Small intestine (tissue), 7 donors: Measurements from ENCODE around the gene SPEG. TPM values are rescaled to one million over a fixed set of nuclear protein-coding genes. Genes with fewer than 3 reads are reported as not detected.
A peak's percentile ranks its signal among the peaks of the same experiment; 100 is the strongest.

Experiments
- DNase-seq, 2 donors: peaks; one replicate each; pipeline versions ENCODE4 v3.0.0 to v3.0.0-alpha.2; 2013
- FAIRE-seq: peaks from 2 replicates; lab custom pipeline; 2012; peaks lifted over from hg19 to GRCh38; lab: Jason Lieb, UNC
- H3K27ac ChIP-seq, 3 donors: one replicate each; pipeline ENCODE4 v1.5.1; 2013; ENCODE audit warnings: low read length in 2 of 3, mild to moderate bottlenecking in 2 of 3, control low read depth in 1 of 3, inconsistent platforms in 1 of 3, low read depth in 1 of 3, moderate library complexity in 1 of 3
- H3K27me3 ChIP-seq, 3 donors: one replicate each; pipeline ENCODE4 v1.6.1; 2013; ENCODE audit warnings: low read length in 3 of 3, inconsistent platforms in 1 of 3; ENCODE audit not compliant: control insufficient read depth in 3 of 3, insufficient read depth in 3 of 3
- H3K36me3 ChIP-seq, 3 donors: one replicate each; pipeline ENCODE4 v1.6.1; 2013; ENCODE audit warnings: low read length in 3 of 3, inconsistent platforms in 1 of 3, low read depth in 1 of 3, mild to moderate bottlenecking in 1 of 3, moderate library complexity in 1 of 3; ENCODE audit not compliant: control insufficient read depth in 3 of 3, insufficient read depth in 2 of 3
- H3K4me1 ChIP-seq, 3 donors: one replicate each; pipeline ENCODE4 v1.6.1; 2013; ENCODE audit warnings: low read length in 2 of 3, inconsistent platforms in 1 of 3, low read depth in 1 of 3, mild to moderate bottlenecking in 1 of 3, moderate library complexity in 1 of 3; ENCODE audit not compliant: control insufficient read depth in 3 of 3, insufficient read depth in 2 of 3
- H3K4me3 ChIP-seq, 3 donors: one replicate each; pipeline ENCODE4 v1.5.1; 2013; ENCODE audit warnings: low read length in 3 of 3, control low read depth in 1 of 3, inconsistent platforms in 1 of 3, low read depth in 1 of 3, mild to moderate bottlenecking in 1 of 3, moderate library complexity in 1 of 3
- H3K9me3 ChIP-seq, 2 donors: one replicate each; pipeline ENCODE4 v1.6.1; 2013; ENCODE audit warnings: low read depth in 1 of 2, low read length in 1 of 2; ENCODE audit not compliant: control insufficient read depth in 2 of 2, insufficient read depth in 1 of 2
- WGBS, 3 donors: extraction: QIAGEN DNeasy Blood & Tissue Kit; methylation state at CpG; one replicate each; pipeline ENCODE4 v1.1.7; 2013; 5-methylcytosine and 5-hydroxymethylcytosine counted together
- polyA plus RNA-seq, 4 donors: library from polyadenylated mRNA; stranded (reverse) in 3 of 4; unstranded in 1 of 4; fragments of 200-250 nt in 3 of 4; fragments of 120-200 nt in 1 of 4; gene quantifications; one replicate each; pipeline versions ENCODE4 v1.2.1 to v1.2.3, GENCODE V29; 2013
- donor health status: healthy with polysubstance abuse.
- donor health status: control.
- donor health status: control.
- donor health status: Bipolar disorder and iron deficiency.
- donor health status: healthy.

Gene SPEG
- polyA plus RNA-seq, 4 donors: 0.45 to 15.7 (median 5.3) TPM

DNA sequence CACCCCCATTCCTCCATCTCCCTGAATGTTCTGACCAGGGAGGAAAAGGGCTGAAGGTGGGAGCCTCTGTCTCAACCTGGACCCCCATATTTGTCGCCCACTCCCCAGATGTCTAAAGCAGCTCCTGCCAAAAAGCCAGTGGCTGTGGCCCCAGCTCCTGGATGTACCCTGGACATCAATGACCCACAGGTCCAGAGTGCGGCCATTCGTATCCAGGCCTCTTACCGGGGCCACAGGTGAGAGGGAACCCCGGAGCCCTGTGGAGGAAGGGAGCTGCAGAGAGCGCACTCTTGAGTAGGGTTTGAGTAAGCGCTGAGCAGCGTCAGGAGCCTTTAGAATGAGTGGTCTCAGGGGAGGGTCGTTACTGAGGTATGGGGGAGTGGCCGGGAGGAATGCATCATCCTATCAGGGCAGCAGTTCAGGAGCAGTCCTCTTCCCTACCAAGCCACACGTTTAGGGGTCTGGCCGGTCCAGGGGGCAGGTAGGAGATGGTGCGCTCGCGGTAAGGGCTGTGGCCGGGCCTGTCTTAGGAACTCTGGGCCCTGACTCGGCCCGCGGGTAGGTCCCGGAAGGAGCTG lies 61.7 kb downstream of the SPEG start:
- Histone ChIP-seq H3K27me3 (peaks cover 0 to 69% (median 10%) of the 10 kb centered on the region in 3 donors), H3K36me3 (peaks cover 0 to 9% (median 0%) of the 10 kb centered on the region in 3 donors), H3K27ac (no peak overlapping the region), H3K4me1 (peaks cover 4 to 49% (median 7%) of the 10 kb centered on the region in 3 donors), H3K4me3 (peak overlapping the region in 1 of 3 donors; percentile 77), H3K9me3 (no peaks in the 10 kb centered on the region)
- FAIRE-seq (no peak), DNase-seq (no peak)
- WGBS, 3 donors: 25 to 27% (median 27%) methylated on average over 19 to 20 of the region's 20 CpGs

DNA sequence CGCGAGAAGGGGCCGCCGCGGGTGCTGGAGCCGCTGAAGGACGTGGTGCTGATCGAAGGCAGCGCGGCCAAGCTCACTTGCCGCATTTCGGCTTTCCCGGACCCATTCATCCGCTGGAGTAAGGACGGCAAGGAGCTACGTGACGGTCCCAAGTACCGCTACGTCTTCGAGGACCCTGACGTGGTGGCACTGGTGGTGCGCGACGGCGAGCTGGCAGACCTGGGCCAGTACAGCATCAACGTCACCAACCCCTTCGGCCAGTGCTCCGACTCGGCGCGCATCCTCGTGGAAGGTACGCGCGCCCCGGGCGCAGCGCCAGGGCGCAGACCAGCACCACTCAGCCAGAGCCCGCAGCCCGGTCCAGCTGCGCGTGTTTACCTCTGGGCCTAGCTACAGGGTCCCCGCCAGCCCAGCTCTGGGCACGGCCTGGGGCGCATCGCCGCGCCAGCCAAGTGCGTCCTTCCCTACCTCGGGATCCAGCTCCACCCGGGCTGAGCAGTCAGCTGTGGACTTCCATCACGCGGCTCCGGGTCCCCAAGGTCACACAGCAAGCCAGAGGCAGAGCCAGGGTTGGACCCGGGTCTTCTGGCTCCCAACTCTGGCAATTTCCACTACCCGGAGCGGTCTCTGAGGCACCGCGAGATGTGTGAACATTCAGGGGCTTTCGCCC lies 62.3 kb downstream of the SPEG start:
- Histone ChIP-seq H3K9me3 (no peaks in the 10 kb centered on the region), H3K36me3 (peaks cover 0 to 15% (median 0%) of the 10 kb centered on the region in 3 donors), H3K27me3 (peaks cover 0 to 64% (median 10%) of the 10 kb centered on the region in 3 donors), H3K4me1 (peaks cover 4 to 55% (median 7%) of the 10 kb centered on the region in 3 donors), H3K4me3 (peak overlapping the region in 2 of 3 donors; percentile 77 to 79), H3K27ac (no peak overlapping the region)
- DNase-seq (peak; percentile 19 to 53), FAIRE-seq (no peak)
- 8 to 11% (median 9%) methylated on average over 38 to 61 of the region's 61 CpGs for WGBS, 3 donors

DNA sequence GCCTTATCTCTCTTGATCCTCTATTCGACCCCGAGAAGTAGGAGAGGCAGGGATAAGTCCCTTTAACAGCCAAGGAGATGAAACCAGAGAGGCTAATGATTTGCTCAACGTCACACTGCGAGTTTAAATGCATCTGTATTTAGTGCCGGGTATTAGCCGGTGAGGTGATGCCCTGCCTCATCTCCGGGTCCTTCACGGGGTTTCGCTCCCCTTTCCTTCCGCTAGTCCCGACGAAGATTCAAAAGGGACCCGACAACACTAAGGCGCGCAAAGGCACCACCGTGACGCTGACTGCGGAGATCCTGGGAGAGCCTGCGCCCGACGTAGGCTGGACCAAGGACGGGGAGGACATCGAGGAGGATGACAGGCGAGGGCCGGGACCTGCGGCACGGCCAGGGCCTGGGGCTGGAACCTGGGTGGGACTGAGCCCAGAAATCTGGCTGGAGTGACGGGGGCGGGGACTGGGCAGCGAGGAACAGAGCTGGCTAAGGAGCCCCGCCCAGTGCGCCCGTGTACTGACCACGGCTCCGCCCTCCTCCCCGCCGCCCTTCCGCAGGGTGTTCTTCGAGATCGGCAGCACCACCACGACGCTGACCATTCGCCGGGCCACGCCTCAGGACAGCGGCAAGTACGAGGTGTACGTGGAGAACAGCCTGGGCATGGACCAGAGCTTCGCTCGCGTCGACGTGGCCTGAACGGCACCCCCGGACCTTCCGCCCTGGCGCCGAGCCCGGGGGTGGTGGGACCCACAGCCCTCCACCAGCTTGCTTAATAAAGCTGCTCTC lies 63.0 kb downstream of the SPEG start:
- H3K9me3 ChIP-seq: no peaks in the 10 kb centered on the region
- peak overlapping the region; percentile 44 to 79 (median 77) for H3K4me3 ChIP-seq
- peaks cover 4 to 55% (median 7%) of the 10 kb centered on the region in 3 donors for H3K4me1 ChIP-seq
- 0 to 2% (median 2%) methylated on average over 55 to 59 of the region's 59 CpGs for WGBS, 3 donors
- peak overlapping the region; percentile 94 to 99 (median 99) for H3K27ac ChIP-seq
- peak; percentile 81 to 89 for DNase-seq
- peaks cover 0 to 22% (median 0%) of the 10 kb centered on the region in 3 donors for H3K36me3 ChIP-seq
- peaks cover 0 to 56% (median 10%) of the 10 kb centered on the region in 3 donors for H3K27me3 ChIP-seq
- no peak for FAIRE-seq

DNA sequence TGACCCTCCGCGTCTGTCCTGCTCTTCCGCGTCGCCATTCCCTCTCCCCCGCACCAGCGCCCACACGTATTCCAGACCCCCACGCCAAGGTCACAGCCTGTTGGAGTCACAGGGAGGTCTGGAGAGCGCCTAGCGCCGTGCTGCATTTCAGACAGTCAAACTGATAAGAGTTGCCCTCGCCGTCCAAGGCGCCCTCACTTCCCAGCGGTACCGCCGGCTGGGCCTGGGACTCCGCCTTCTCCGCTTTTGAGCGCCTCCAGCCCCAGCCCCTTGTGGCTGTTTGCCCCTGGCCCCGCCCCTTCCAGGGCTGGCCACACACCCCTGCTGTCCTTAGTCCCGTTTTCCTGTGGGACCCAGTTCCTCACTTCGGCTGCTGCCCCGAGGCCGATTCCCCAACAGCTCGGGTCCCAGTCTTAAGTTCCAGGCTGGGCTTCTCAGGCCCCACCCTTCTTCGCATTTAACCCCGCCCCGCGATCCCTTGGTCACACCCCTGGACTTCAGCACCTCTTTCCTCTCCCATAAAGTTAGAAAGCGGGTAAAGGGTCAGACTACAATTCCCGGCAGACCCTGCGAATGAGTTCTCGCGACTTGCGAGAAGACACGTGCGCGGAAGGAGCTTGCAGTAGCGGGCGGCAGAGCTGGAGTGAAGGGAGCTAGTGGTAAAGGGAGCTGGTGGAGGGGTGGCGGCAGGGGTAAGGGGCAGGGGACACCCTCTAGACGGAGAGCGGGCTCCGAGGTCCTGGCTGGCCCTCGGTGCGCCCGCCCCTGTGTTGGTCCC lies 63.8 kb downstream of the SPEG start, which contains the start of gene GMPPA:
Gene GMPPA (plus strand): TSS at position 612 of the 778 bp plus-strand sequence. CDS start 1,085 bp downstream, outside the sequence.
- peaks cover 4 to 55% (median 7%) of the 10 kb centered on the region in 3 donors for H3K4me1 ChIP-seq
- 0 to 1% (median 1%) methylated on average over 49 of the region's 49 CpGs for WGBS, 3 donors
- FAIRE-seq: no peak

DNA sequence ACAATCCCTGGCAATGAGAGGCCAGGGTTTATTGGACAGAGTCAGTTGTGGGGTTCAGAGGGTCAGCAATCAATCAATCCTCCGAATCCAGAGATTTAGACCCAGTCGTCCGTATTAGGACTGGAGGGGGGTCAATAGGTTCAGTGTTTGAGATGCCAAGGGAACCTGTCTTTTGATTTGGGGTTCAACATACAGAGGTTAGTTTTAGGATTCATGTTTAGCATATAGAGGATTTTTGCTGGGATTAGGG lies 64.3 kb downstream of the SPEG start:
- Histone ChIP-seq H3K9me3 (no peaks in the 10 kb centered on the region), H3K27ac (peak overlapping the region; percentile 41 to 94 (median 70)), H3K36me3 (peaks cover 3 to 28% (median 3%) of the 10 kb centered on the region in 3 donors), H3K4me1 (peaks cover 4 to 55% (median 7%) of the 10 kb centered on the region in 3 donors), H3K27me3 (peaks cover 0 to 43% (median 3%) of the 10 kb centered on the region in 3 donors), H3K4me3 (peak overlapping the region; percentile 69 to 79 (median 77))
- 0% methylated on average over 3 of the region's 3 CpGs for WGBS, 3 donors
- no peak for DNase-seq
- FAIRE-seq: no peak

More for the DNA sequence above, 63.8 kb downstream of the SPEG start, which contains the start of gene GMPPA:
- DNase-seq: peak; percentile 99
- Histone ChIP-seq H3K36me3 (peaks cover 0 to 23% (median 0%) of the 10 kb centered on the region in 3 donors), H3K27ac (peak within 1 kb of the TSS; percentile 94 to 99 (median 99)), H3K27me3 (peaks cover 0 to 48% (median 7%) of the 10 kb centered on the region in 3 donors), H3K9me3 (no peaks in the 10 kb centered on the region), H3K4me3 (peak within 1 kb of the TSS; percentile 69 to 79 (median 77))

DNA sequence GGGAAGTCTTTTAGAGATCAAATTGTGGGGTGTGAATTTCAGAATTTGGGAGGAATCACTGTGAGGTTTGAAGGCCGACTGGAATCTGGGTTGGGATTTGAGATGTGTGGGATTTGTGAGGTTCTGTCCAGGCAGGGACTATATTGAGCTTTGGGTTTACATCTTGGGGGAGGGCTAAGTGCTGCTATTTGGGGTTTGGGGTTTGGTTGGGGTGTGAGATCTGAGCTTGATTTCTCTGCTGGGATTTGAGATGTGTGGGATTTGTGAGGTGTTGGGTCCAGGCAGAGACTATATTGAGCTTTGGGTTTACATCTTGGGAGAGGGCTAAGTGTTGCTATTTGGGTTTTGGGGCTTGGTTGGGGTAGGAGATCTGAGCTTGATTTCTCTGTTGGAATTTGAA lies 64.9 kb downstream of the SPEG start:
- no peaks in the 10 kb centered on the region for H3K9me3 ChIP-seq
- peaks cover 0 to 38% (median 3%) of the 10 kb centered on the region in 3 donors for H3K27me3 ChIP-seq
- H3K4me1 ChIP-seq: peaks cover 4 to 55% (median 7%) of the 10 kb centered on the region in 3 donors
- H3K27ac ChIP-seq: no peak overlapping the region
- peak overlapping the region in 2 of 3 donors; percentile 77 to 79 for H3K4me3 ChIP-seq
- no peak for DNase-seq
- FAIRE-seq: no peak
- peaks cover 3 to 34% (median 4%) of the 10 kb centered on the region in 3 donors for H3K36me3 ChIP-seq
- 48 to 70% (median 65%) methylated on average over 1 of the region's 1 CpG for WGBS, 3 donors

DNA sequence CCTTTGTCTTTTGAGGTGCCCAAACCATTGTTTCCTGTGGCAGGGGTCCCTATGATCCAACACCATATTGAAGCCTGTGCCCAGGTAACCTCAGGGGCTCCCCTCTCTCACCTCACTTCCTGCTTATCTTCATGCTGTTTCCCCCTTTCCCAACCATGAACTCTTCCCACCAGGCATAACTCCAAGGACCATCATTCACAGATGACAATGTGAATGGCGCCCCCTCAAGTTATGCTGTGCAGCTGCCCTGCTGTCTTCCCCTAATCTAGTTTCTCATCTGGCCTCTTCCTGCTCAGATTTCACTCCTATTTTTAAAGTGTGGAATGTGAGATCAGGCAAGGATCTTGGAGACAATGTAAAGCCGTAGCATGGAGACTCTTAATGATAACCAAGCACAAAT lies 65.5 kb downstream of the SPEG start:
- H3K4me3 ChIP-seq: no peak overlapping the region
- no peak for FAIRE-seq

More for the DNA sequence above, 65.5 kb downstream of the SPEG start:
- no peak for DNase-seq
- peaks cover 3 to 40% (median 4%) of the 10 kb centered on the region in 3 donors for H3K36me3 ChIP-seq
- H3K27ac ChIP-seq: no peak overlapping the region
- 90 to 96% (median 95%) methylated on average over 2 of the region's 2 CpGs for WGBS, 3 donors
- H3K27me3 ChIP-seq: peaks cover 0 to 32% (median 3%) of the 10 kb centered on the region in 3 donors
- no peaks in the 10 kb centered on the region for H3K9me3 ChIP-seq
- peaks cover 4 to 55% (median 7%) of the 10 kb centered on the region in 3 donors for H3K4me1 ChIP-seq
